Ovary (tissue), 9 donors: ENCODE measurements around the gene DSCAML1. TPM values are rescaled to one million over a fixed set of nuclear protein-coding genes. Genes with fewer than 3 reads are reported as not detected.
"Not testable (repeated sequence)": the region's sequence is repeated elsewhere in the genome, so short reads cannot be mapped to it uniquely, and the experiment has no call there.

Source experiments
- DNase-seq, 5 donors: peaks; one replicate each; pipeline ENCODE4 v3.0.0-alpha.2; 2019 to 2020
- H3K27ac ChIP-seq, 2 donors: fragments of 200-600 bp; one replicate each; pipeline versions ENCODE4 v1.5.1 to v1.8.0; 2019 to 2022
- H3K27me3 ChIP-seq: fragments of 200-600 bp; one replicate; pipeline ENCODE4 v1.8.0; 2022
- H3K36me3 ChIP-seq: fragments of 200-600 bp; sonication (generic); one replicate; pipeline ENCODE4 v1.5.1; 2019
- H3K4me1 ChIP-seq: one replicate; pipeline ENCODE4 v1.8.1; 2013; ENCODE audit warnings: mild to moderate bottlenecking, moderate library complexity; ENCODE audit not compliant: insufficient read depth
- H3K4me3 ChIP-seq: fragments of 200-600 bp; sonication (generic); one replicate; pipeline ENCODE4 v1.5.1; 2017
- H3K9me3 ChIP-seq, 2 donors: fragments of 200-600 bp in 1 of 2; sonication (generic) in 1 of 2; one replicate each; pipeline versions ENCODE4 v1.5.1 to v1.8.1; 2013 to 2019; ENCODE audit warnings: mild to moderate bottlenecking in 1 of 2, moderate library complexity in 1 of 2
- EP300 ChIP-seq: sonication (generic); formaldehyde crosslinking; IDR thresholded peaks from one replicate; pipeline ENCODE4 v1.6.1; 2017; ENCODE audit warnings: antibody characterized with exemption
- POLR2A ChIP-seq: fragments of 450-650 bp; IDR thresholded peaks from one replicate; pipeline ENCODE4 v1.6.1; 2017; ENCODE audit warnings: antibody characterized with exemption, mild to moderate bottlenecking, moderate library complexity
- WGBS, 3 donors: extraction: QIAGEN DNeasy Blood & Tissue Kit in 1 of 3; methylation state at CpG; one replicate each; pipeline versions ENCODE4 v1.1.5 to v1.1.7; 2013 to 2017; 5-methylcytosine and 5-hydroxymethylcytosine counted together
- intact Hi-C, 4 donors: fragments of 100-400 bp; cut with DNase I; formaldehyde crosslinking; loops; one replicate each; pipeline versions ENCODE4 v1.11.0 to v1.15.1; 2022 to 2023
- polyA plus RNA-seq, 2 donors: library from polyadenylated mRNA; stranded (reverse); fragments of 200-250 nt in 1 of 2; fragments of 350-450 nt in 1 of 2; fragmentation: Illumina TruSeq in 1 of 2; extraction: RNeasy Lipid Tissue Mini Kit (QIAGEN cat#74804) in 1 of 2; gene quantifications; one replicate each; pipeline ENCODE4 v1.2.3, GENCODE V29; 2013 to 2014
- total RNA-seq, 7 donors: library from RNA; depleted of rRNA in 2 of 7; stranded (reverse); fragments of >200 nt in 2 of 7; fragmentation: NEBNext Ultra II Directional in 3 of 7; extraction: Animal tissue kit (Norgen Biotek cat#: 25700) in 3 of 7; gene quantifications; one replicate each; pipeline versions ENCODE4 v1.1.0 to v1.2.4, GENCODE V29; 2016 to 2023
- TF ChIP-seq, protein P1 (sequence below), 3 donors: fragments of 450-650 bp in 2 of 3; fragments of 200-600 bp in 1 of 3; IDR thresholded peaks; one replicate each; pipeline versions ENCODE4 v1.5.1 to v1.8.0; 2016 to 2022; ENCODE audit warnings: antibody characterized with exemption in 3 of 3, mild to moderate bottlenecking in 1 of 3
- donor health status: DM: no; HTN: no; CAD: no; lungs with moderate emphysema.
- donor health status: DM: no; HTN: no; CAD: no.
- donor health status: Bipolar disorder and iron deficiency.
- donor health status: DM: yes; HTN: yes; CAD: no.
- donor health status: DM: no; HTN: no; CAD: no.
- donor health status: DM: yes; HTN: yes; CAD: no.

The DSCAML1 gene
- total and polyA plus RNA-seq, 9 donors = 0.77 to 16.5 (median 10.6) TPM

DNA sequence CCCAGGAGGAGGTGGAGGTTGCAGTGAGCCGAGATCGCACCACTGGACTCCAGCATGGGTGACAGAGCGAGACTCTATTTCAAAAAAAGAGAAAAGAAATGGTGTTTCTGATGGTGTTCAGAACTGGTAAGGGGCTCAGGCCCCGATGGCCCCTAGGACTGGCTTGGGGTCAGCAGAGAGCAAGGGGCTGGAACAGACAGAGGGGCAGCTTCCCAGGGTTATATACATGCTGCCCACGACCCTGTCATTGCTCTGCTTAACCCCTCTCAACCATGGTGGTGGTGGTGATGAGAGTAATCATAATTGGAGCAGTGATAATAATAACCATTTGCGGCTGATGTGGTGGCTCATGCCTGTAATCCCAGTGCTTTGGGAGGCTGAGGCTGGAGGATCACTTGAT lies 390.0 kb downstream of the DSCAML1 start:
- H3K27ac ChIP-seq = no peak overlapping the region
- intact Hi-C loops = no loop called here
- H3K9me3 ChIP-seq = no peaks in the 10 kb centered on the region
- TF ChIP-seq, protein P1, sequence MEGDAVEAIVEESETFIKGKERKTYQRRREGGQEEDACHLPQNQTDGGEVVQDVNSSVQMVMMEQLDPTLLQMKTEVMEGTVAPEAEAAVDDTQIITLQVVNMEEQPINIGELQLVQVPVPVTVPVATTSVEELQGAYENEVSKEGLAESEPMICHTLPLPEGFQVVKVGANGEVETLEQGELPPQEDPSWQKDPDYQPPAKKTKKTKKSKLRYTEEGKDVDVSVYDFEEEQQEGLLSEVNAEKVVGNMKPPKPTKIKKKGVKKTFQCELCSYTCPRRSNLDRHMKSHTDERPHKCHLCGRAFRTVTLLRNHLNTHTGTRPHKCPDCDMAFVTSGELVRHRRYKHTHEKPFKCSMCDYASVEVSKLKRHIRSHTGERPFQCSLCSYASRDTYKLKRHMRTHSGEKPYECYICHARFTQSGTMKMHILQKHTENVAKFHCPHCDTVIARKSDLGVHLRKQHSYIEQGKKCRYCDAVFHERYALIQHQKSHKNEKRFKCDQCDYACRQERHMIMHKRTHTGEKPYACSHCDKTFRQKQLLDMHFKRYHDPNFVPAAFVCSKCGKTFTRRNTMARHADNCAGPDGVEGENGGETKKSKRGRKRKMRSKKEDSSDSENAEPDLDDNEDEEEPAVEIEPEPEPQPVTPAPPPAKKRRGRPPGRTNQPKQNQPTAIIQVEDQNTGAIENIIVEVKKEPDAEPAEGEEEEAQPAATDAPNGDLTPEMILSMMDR (IDR thresholded peaks at IDR 0.05) = no peak
- TF ChIP-seq POLR2A = no peak
- no peak for TF ChIP-seq EP300
- DNase-seq = no peak
- H3K4me1 ChIP-seq = no peaks in the 10 kb centered on the region
- no peak overlapping the region for H3K4me3 ChIP-seq
- no peaks in the 10 kb centered on the region for H3K27me3 ChIP-seq
- H3K36me3 ChIP-seq = no peaks in the 10 kb centered on the region
- WGBS, 3 donors = 92 to 95% (median 92%) methylated on average over 6 of the region's 6 CpGs

DNA sequence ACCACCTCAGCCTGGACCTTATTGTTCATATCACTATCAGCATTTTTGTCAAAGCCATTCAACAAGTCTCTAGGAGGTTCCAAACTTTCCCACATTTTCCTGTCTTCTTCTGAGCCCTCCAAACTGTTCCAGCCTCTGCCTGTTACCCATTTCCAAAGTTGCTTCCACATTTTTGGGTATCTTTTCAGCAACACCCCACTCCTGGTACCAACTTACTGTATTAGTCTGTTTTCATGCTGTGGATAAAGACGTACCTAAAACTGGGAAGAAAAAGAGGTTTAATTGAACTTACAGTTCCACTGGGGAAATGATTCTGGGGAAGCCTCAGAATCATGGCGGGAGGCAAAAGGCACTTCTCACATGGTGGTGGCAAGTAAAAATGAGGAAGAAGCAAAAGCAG lies 391.1 kb downstream of the DSCAML1 start:
- H3K27ac ChIP-seq, H3K27me3 ChIP-seq, H3K4me1 ChIP-seq, H3K9me3 ChIP-seq, H3K36me3 ChIP-seq, DNase-seq, H3K4me3 ChIP-seq, intact Hi-C loops: not testable (repeated sequence)
- WGBS, 3 donors = 96 to 100% (median 99%) methylated on average over 2 of the region's 2 CpGs

DNA sequence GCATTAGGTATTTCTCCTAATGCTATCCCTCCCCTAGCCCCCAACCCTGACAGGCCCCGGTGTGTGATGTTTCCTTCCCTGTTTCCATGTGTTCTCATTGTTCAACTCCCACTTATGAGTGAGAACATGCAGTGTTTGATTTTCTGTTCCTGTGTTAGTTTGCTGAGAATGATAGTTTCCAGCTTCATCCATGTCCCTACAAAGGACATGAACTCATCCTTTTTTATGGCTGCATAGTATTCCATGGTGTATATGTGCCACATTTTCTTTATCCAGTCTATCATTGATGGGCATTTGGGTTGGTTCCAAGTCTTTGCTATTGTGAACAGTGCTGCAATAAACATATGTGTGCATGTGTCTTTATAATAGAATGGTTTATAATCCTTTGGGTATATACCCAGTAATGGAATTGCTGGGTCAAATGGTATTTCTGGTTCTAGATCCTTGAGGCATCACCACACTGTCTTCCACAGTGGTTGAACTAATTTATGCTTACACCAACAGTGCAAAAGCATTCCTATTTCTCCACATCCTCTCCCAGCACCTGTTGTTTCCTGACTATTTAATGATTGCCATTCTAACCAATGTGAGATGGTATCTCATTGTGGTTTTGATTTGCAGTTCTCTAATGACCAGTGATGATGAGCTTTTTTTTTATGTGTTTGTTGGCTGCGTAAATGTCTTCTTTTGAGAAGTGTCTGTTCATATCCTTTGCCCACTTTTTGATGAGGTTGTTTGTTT lies 397.7 kb downstream of the DSCAML1 start:
- H3K4me3 ChIP-seq, H3K27ac ChIP-seq, H3K36me3 ChIP-seq, H3K9me3 ChIP-seq, H3K4me1 ChIP-seq, intact Hi-C loops, H3K27me3 ChIP-seq, DNase-seq: not testable (repeated sequence)
- 96 to 100% (median 98%) methylated on average over 2 of the region's 2 CpGs for WGBS, 3 donors

- H3K4me3 ChIP-seq, H3K27ac ChIP-seq, H3K4me1 ChIP-seq, H3K36me3 ChIP-seq, intact Hi-C loops, H3K9me3 ChIP-seq, H3K27me3 ChIP-seq, DNase-seq: not testable (repeated sequence)
- 100% methylated on average over 2 of the region's 2 CpGs for WGBS, 3 donors
These were observed 398.4 kb downstream of the DSCAML1 start for GRCh38 chr11:117398618-117399017.

DNA sequence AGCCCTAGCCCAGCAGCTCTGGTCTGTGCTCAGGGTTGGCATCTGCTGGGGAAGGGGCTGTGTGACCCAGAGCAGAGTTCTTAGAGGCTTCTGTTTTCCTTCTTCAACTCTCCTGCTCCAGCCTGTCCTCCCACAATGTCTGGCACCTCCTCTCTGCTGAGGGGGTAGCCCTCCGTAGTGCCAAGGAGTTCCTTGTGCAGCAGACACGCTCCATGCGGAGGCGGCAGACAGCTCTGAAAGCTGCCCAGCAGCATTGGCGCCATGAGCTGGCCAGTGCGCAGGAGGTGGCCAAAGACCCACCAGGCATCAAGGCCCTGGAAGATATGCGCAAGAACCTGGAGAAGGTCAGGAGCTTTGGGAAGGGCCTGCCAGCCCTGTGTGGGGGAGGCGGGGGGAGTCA lies 400.0 kb downstream of the DSCAML1 start:
- 93 to 99% (median 96%) methylated on average over 8 of the region's 8 CpGs for WGBS, 3 donors
- intact Hi-C loops = no loop called here
- Histone ChIP-seq H3K9me3 (no peaks in the 10 kb centered on the region), H3K4me1 (no peaks in the 10 kb centered on the region), H3K4me3 (no peak overlapping the region), H3K36me3 (no peaks in the 10 kb centered on the region), H3K27me3 (no peaks in the 10 kb centered on the region), H3K27ac (no peak overlapping the region)
- TF ChIP-seq EP300 (no peak), POLR2A (no peak)
- TF ChIP-seq, protein P1 (IDR thresholded peaks at IDR 0.05) = no peak
- no peak for DNase-seq

- intact Hi-C loops = no loop called here
- TF ChIP-seq, protein P1 (IDR thresholded peaks at IDR 0.05) = no peak
- no peak for TF ChIP-seq POLR2A
- TF ChIP-seq EP300 = no peak
- H3K4me1 ChIP-seq = no peaks in the 10 kb centered on the region
- 86 to 91% (median 86%) methylated on average over 4 of the region's 4 CpGs for WGBS, 3 donors
- no peak for DNase-seq
- no peak overlapping the region for H3K4me3 ChIP-seq
- H3K36me3 ChIP-seq = no peaks in the 10 kb centered on the region
- no peak overlapping the region for H3K27ac ChIP-seq
- no peaks in the 10 kb centered on the region for H3K27me3 ChIP-seq
- H3K9me3 ChIP-seq = no peaks in the 10 kb centered on the region
These were observed 401.5 kb downstream of the DSCAML1 start for GRCh38 chr11:117395476-117395875.
